HG03066 (cell line): ENCODE data around the gene SNX1.

Source experiments
- ATAC-seq: cut with Tn5 transposase; IDR thresholded peaks from one replicate; pipeline ENCODE4 v1.9.1; 2021; ENCODE audit warnings: low read depth; ENCODE audit not compliant: unreplicated experiment

Gene SNX1

GRCh38 chr15:64158363-64159134 is 62.8 kb downstream of the SNX1 start:
- ATAC-seq = no peak

DNA sequence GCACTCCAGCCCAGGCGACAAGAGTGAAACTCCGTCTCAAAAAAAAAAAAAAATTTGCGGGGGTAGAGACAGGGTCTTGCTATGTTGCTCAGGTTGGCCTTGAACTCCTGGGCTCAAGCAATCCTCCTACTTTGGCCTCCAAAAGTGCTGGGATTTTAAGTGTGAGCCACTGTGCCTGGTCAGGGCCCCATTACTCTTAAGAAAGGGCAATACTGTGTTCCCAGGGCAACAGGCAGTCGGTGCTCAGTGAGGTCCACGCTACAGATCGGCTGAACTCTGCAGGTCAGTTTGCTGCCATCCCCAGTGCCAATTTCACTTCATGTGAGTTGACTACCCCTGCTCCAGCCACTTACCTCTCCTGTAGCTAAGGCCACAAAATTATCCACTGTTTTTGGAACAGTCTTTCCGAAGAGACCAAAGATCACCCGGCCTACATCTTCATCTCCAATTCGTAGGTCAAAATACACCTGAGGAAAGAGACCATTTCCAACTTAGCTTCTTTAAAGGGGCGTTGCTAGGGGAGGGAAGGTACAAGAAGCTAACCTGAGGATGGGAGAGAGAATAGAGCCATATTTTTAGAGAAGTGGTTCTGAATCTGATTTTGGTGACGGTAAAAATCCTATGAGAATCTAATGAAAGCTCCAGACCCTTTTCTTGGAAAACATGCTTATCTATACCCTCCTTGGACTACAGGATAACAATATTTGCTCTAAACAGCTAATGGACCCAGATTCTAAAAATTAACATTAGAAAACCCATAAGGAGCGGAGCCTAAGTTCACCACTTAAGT is 66.1 kb downstream of the SNX1 start:
- ATAC-seq = no peak

DNA sequence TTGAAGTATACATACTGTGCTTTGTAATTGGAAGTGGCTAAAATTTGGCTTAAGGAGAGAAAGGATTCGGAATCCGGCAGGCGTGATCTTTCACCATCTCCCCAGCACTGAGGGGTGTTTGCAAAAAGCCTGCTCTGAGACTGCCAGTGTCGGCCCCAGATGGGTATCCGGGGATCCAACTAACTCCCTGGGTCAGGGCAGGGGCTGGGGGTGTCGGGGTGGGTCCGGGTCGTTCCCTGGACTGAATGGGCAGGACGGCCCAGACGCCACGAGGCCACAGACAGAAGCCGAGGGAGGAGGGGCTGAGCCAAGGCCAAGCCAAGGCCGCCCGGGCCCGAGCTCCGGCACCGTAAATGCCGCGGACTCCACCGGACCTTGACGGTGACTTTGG is 66.7 kb downstream of the SNX1 start:
- peak; percentile 7 for ATAC-seq

- ATAC-seq = peak; percentile 90
Measured at GRCh38 chr15:64162869-64163658, 67.3 kb downstream of the SNX1 start, which contains the start of gene PPIB. TSS of gene PPIB (minus strand) at chr15:64163022. CDS start at chr15:64162986, 36 bp downstream.

DNA sequence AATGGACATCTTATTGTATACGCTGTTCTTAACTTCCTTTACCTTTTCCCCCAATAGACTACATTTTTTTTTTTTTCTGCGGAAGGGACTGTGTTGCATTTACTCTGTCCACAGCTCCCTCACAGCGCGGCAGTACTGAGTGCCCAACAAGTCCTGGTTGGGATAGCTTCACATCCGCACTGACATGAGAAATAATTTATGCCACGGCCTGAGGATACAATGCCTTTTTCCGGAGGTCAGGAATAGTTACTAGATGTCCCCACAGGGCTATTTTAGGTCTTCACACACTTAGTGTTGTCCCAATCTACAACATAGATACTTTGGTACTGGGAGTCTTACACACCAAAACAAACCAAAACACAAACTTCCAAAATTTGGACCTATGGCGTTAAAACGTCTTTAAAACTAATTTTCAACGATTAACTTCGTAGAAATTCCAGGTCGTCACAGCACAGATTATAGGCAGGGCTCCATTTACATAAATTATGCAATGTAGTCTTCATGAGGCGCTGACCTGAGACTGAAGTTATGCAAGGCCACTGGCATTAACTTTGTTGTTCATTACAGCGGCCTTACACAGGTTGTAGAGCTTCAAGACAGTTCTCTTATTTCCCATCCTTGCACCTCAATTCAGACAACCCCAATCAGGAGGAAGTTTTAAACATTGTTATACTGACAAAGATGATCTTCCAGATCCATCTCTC is 68.0 kb downstream of the SNX1 start:
- no peak for ATAC-seq

DNA sequence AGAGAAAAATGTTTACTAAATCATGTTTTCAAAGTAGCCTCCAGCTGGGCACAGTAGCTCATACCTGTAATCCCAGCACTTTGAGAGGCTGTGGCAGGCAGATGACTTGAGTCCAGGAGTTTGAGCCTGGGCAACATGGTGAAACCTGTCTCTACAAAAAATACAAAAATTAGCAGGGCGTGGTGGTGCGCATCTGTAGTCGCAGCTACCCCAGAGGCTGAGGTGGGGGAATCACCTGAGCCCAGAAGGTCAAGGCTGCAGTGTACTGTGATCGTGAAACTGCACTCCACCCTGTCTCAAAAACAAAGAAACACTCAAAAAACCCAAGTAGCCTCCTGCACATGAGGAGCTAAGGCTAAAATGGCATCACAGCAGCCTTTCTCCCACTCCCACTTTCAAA is 68.7 kb downstream of the SNX1 start:
- ATAC-seq = no peak

DNA sequence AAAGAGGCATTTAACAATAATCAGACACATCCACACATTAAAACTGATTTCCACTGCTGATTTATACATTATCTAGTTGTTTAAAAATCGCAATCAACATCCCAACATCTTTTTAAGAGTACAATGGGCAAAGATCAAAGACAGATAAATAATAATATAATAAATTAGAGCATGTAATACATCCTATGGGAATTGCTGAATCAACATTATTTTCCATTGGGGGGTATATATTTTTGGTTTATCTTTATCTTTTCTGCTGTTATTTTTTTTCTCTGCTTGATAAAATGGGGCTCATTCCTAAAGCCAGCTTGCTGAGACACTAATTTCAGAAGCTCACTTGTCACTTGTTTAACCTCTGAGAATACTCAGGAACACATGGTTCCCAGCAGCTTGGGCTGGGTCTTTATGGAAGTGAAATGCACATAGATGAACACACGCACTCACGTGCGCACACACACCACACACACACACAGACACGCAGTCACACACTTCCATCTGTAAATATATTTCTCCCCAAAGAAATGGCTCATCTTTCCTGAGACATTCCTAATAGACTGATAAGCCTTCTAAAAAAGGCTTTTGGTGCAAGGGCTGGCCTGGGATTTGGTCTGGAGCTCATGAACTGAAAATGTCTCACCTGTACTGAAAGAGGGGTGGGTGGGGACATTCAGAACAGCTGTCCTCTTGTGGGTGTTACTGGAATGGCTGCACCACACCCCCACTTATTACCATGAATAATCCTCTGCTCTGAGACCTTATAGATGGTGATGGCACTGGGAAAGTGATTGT is 70.5 kb downstream of the SNX1 start:
- no peak for ATAC-seq

- ATAC-seq = no peak
Measured at GRCh38 chr15:64180235-64180824, 84.5 kb downstream of the SNX1 start.

GRCh38 chr15:64182859-64183370 is 87.1 kb downstream of the SNX1 start:
- no peak for ATAC-seq

DNA sequence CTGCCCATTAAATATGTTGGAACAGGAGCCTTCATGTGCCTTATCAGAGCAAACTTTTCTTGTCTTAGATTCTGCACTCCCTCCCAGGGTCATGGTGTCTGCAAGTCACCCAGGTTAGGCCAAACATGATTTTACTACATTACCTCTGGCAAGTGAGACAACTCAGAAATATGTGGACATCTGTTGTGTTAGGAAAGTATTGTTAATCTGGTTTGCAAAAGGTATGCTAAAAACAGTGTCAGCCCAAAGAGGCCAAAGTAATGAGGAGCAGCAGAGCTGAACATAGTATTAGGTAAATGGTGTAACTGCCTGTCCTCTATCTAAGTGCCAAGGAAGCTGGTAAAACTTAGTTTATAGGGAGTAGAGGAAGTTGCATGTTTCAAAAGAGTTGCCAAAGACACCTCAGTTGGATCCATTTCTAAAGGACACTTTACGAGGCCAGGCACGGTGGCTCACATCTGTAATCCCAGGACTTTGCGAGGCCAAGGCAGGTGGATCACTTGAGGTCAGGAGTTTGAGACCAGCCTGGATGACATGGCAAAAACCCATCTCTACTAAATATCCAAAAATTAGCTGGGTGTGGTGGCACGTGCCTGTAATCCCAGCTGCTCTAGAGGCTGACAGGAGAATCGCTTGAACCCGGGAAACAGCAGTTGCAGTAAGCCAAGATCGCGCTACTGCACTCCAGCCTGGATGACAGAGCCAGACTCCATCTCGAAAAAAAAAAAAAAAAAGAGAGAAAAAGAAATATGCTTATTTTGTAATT is 89.5 kb downstream of the SNX1 start:
- no peak for ATAC-seq

GRCh38 chr15:64187396-64188191 is 91.8 kb downstream of the SNX1 start:
- ATAC-seq = no peak
